GM12878 (cell line): Measurements from ENCODE around the gene PMF1.

Source experiments
- EP300 ChIP-seq, 2 experiments: fragments of 150-350 bp in 1 of 2; IDR thresholded peaks; 2 replicates each; pipeline ENCODE4 v1.6.1; 2011 to 2012; ENCODE audit warnings: low read depth in 2 of 2, low read length in 2 of 2, borderline replicate concordance in 1 of 2, improper control_type of control experiment in 1 of 2, inconsistent platforms in 1 of 2; ENCODE audit not compliant: control insufficient read depth in 1 of 2
- EZH2 ChIP-seq: IDR thresholded peaks from 2 replicates; pipeline ENCODE4 v1.6.1; 2012; ENCODE audit warnings: low read depth, mild to moderate bottlenecking, control low read depth, inconsistent platforms, low read length, borderline replicate concordance; ENCODE audit not compliant: control insufficient read depth
- GABPA ChIP-seq: IDR thresholded peaks from 2 replicates; pipeline ENCODE4 v1.6.1; 2014; ENCODE audit warnings: antibody characterized with exemption, low read depth, mild to moderate bottlenecking, inconsistent platforms
- HCFC1 ChIP-seq: fragments of 150-350 bp; IDR thresholded peaks from 2 replicates; pipeline ENCODE4 v1.6.1; 2014; ENCODE audit warnings: low read length
- MAX ChIP-seq: IDR thresholded peaks from 2 replicates; pipeline ENCODE4 v1.6.1; 2012; ENCODE audit warnings: low read depth, low read length, improper control_type of control experiment
- POLR2A ChIP-seq: IDR thresholded peaks from 2 replicates; pipeline ENCODE4 v1.6.1; 2011; ENCODE audit warnings: low read depth, mild to moderate bottlenecking, low read length
- POU2F2 ChIP-seq: IDR thresholded peaks from 3 replicates; pipeline ENCODE4 v1.6.1; 2011; ENCODE audit warnings: low read depth, mild to moderate bottlenecking, low read length, borderline replicate concordance
- SMAD1 ChIP-seq: fragments of 450-650 bp; IDR thresholded peaks from 2 replicates; pipeline ENCODE4 v1.6.1; 2018; ENCODE audit warnings: mild to moderate bottlenecking, low read depth; ENCODE audit not compliant: partially characterized antibody
- SUPT20H ChIP-seq: IDR thresholded peaks from 2 replicates; pipeline ENCODE4 v1.6.1; 2011; ENCODE audit warnings: low read depth, mild to moderate bottlenecking, low read length, moderate library complexity, borderline replicate concordance; ENCODE audit not compliant: control insufficient read depth
- ZBTB33 ChIP-seq: fragments of 450-650 bp; IDR thresholded peaks from 2 replicates; pipeline ENCODE4 v1.6.1; 2017; ENCODE audit warnings: mild to moderate bottlenecking

- TF ChIP-seq SUPT20H (no peak), EP300 (IDR thresholded peaks at IDR 0.05; ENCODE audit: borderline replicate concordance in 1 of 2, control insufficient read depth in 1 of 2, low read depth in 2 of 2, low read length in 2 of 2) (no peak), POLR2A (no peak; the same call in 1 of the 2 replicates), POU2F2 (no peak), SMAD1 (no peak), EZH2 (no peak), MAX (no peak), GABPA (no peak), ZBTB33 (no peak), HCFC1 (no peak)
Measured at GRCh38 chr1:156249593-156249992, 36.8 kb downstream of the PMF1 start.
